PC-3 (cell line): ENCODE data around the gene SH3PXD2A. TPM values are rescaled to one million over a fixed set of nuclear protein-coding genes. Genes with fewer than 3 reads are reported as not detected.

Experiments
- ATAC-seq: fragments of 200-7000 bp; cut with Tn5 transposase; 2 replicates; pipeline ENCODE4 v1.9.1; 2020; ENCODE audit warnings: mild to moderate bottlenecking, moderate library complexity
- BruUV-seq: library from RNA; stranded (reverse); fragments of 400-500 nt; replicated peaks from 2 replicates; lab custom pipeline; 2021; lab: Mats Ljungman, UMichigan
- CTCF ChIA-PET: fragments of 300-600 bp; sonication (Branson Sonifier 250); formaldehyde crosslinking; loops from one replicate; lab custom pipeline; 2022; ENCODE audit warnings: antibody characterized with exemption; lab: Charles Lee
- POLR2A ChIA-PET: fragments of 300-600 bp; sonication (Branson Sonifier 250); formaldehyde crosslinking; loops from one replicate; lab custom pipeline; 2022; ENCODE audit warnings: antibody characterized with exemption; ENCODE audit not compliant: unreplicated experiment; lab: Charles Lee
- DNase-seq: peaks from one replicate; pipeline ENCODE4 v3.0.0-alpha.2; 2015
- H2AFZ ChIP-seq: fragments of 300-600 bp; sonication (generic); 2 replicates; pipeline ENCODE4 v1.6.0; 2016; ENCODE audit warnings: antibody characterized with exemption, low read length
- H3F3A ChIP-seq: fragments of 300-600 bp; sonication (generic); one replicate; pipeline ENCODE4 v1.6.0; 2017; ENCODE audit warnings: antibody characterized with exemption, low read length, control low read depth, mild to moderate bottlenecking; ENCODE audit not compliant: unreplicated experiment
- H3K27ac ChIP-seq: fragments of 300-600 bp; sonication (generic); 2 replicates; pipeline ENCODE4 v1.5.1; 2016; ENCODE audit warnings: mild to moderate bottlenecking, low read length
- H3K27me3 ChIP-seq: fragments of 300-600 bp; sonication (generic); 2 replicates; pipeline ENCODE4 v1.6.1; 2016; ENCODE audit warnings: low read length, mixed read lengths
- H3K36me3 ChIP-seq: fragments of 300-600 bp; sonication (generic); 2 replicates; pipeline ENCODE4 v1.6.1; 2016; ENCODE audit warnings: low read depth, mixed run types, low read length, mixed read lengths
- H3K4me1 ChIP-seq: fragments of 300-600 bp; sonication (generic); 2 replicates; pipeline ENCODE4 v1.5.1; 2016; ENCODE audit warnings: low read length; ENCODE audit not compliant: insufficient read depth
- H3K4me2 ChIP-seq: fragments of 300-600 bp; sonication (generic); 2 replicates; pipeline ENCODE4 v1.6.0; 2016; ENCODE audit warnings: low read length
- H3K4me3 ChIP-seq: fragments of 300-600 bp; sonication (generic); 2 replicates; pipeline ENCODE4 v1.5.1; 2016; ENCODE audit warnings: mild to moderate bottlenecking, low read length, mixed read lengths
- H3K79me2 ChIP-seq: fragments of 300-600 bp; sonication (generic); 2 replicates; pipeline ENCODE4 v1.6.1; 2017; ENCODE audit warnings: low read length, mixed read lengths
- H3K9ac ChIP-seq: fragments of 300-600 bp; sonication (generic); 2 replicates; pipeline ENCODE4 v1.6.0; 2016; ENCODE audit warnings: mild to moderate bottlenecking, low read length
- H3K9me2 ChIP-seq: fragments of 300-600 bp; sonication (generic); replicated peaks from 2 replicates; pipeline ENCODE4 v1.6.1; 2016; ENCODE audit warnings: mixed run types, low read length, mixed read lengths
- H3K9me3 ChIP-seq: fragments of 300-600 bp; sonication (generic); 2 replicates; pipeline ENCODE4 v1.6.1; 2016; ENCODE audit warnings: low read length, mixed read lengths
- H4K20me1 ChIP-seq: fragments of 300-600 bp; sonication (generic); 2 replicates; pipeline ENCODE4 v1.6.1; 2016; ENCODE audit warnings: low read length, mixed read lengths
- CTCF ChIP-seq: fragments of 300-600 bp; sonication (generic); conservative IDR thresholded peaks from 2 replicates; pipeline ENCODE4 v1.5.1; 2017; ENCODE audit warnings: antibody characterized with exemption, low read depth, mild to moderate bottlenecking, low read length
- EZH2 ChIP-seq: fragments of 300-600 bp; sonication (generic); IDR thresholded peaks from one replicate; pipeline ENCODE4 v1.6.1; 2017; ENCODE audit warnings: antibody characterized with exemption, mild to moderate bottlenecking, low read length; ENCODE audit not compliant: unreplicated experiment
- EZH2phosphoT487 ChIP-seq: fragments of 300-600 bp; sonication (generic); IDR thresholded peaks from 2 replicates; pipeline ENCODE4 v1.6.1; 2018; ENCODE audit warnings: mild to moderate bottlenecking, antibody characterized with exemption, low read length, borderline replicate concordance
- intact Hi-C: fragments of 100-400 bp; cut with micrococcal nuclease; formaldehyde crosslinking; loops from 2 replicates; pipeline ENCODE4 v1.9.0; 2023
- total RNA-seq: library from RNA; depleted of rRNA; stranded (reverse); fragments of >200 nt; gene quantifications from 2 replicates; pipeline ENCODE4 v1.2.3, GENCODE V29; 2014

Gene SH3PXD2A
- total RNA-seq, 1 experiment from 2014 or later = 3.4 TPM

GRCh38 chr10:103706762-103707161 is 148.6 kb downstream of the SH3PXD2A start:
- intact Hi-C loops = no loop called here
- H3K36me3 ChIP-seq = no peaks in the 10 kb centered on the region

GRCh38 chr10:103706047-103706446 is 149.3 kb downstream of the SH3PXD2A start:
- no peaks in the 10 kb centered on the region for H3K79me2 ChIP-seq
- intact Hi-C loops = no loop called here
- H2AFZ ChIP-seq = no peak overlapping the region
- H3K36me3 ChIP-seq = no peaks in the 10 kb centered on the region
- peaks cover 16% of the 10 kb centered on the region for H3K4me1 ChIP-seq
- no peak overlapping the region for H3K27ac ChIP-seq
- no peak overlapping the region for H3K4me3 ChIP-seq
- H3K9me2 ChIP-seq = no peaks in the 10 kb centered on the region
- no peaks in the 10 kb centered on the region for H4K20me1 ChIP-seq
- DNase-seq = no peak
- ChIA-PET CTCF (no interaction called here), POLR2A (no interaction called here)
- no peak overlapping the region for H3K9ac ChIP-seq
- no peaks in the 10 kb centered on the region for H3F3A ChIP-seq
- ATAC-seq = no peak
- no peak overlapping the region for H3K4me2 ChIP-seq
- no TSS peak for BruUV-seq
- H3K9me3 ChIP-seq = no peaks in the 10 kb centered on the region
- no peak for TF ChIP-seq CTCF
- no peak for TF ChIP-seq EZH2
- no peak for TF ChIP-seq EZH2phosphoT487
- no peaks in the 10 kb centered on the region for H3K27me3 ChIP-seq

More at GRCh38 chr10:103706762-103707161, 148.6 kb downstream of the SH3PXD2A start:
- TF ChIP-seq EZH2 (no peak), CTCF (no peak), EZH2phosphoT487 (no peak)
- Histone ChIP-seq H3K27me3 (no peaks in the 10 kb centered on the region), H3F3A (no peaks in the 10 kb centered on the region), H3K79me2 (no peaks in the 10 kb centered on the region), H2AFZ (no peak overlapping the region), H3K9me2 (no peaks in the 10 kb centered on the region), H3K4me1 (peaks cover 18% of the 10 kb centered on the region), H3K9ac (no peak overlapping the region), H3K27ac (no peak overlapping the region), H3K4me2 (no peak overlapping the region), H3K9me3 (no peaks in the 10 kb centered on the region), H4K20me1 (no peaks in the 10 kb centered on the region), H3K4me3 (no peak overlapping the region)
- CTCF ChIA-PET = no interaction called here
- POLR2A ChIA-PET = no interaction called here
- no TSS peak for BruUV-seq
- ATAC-seq (no peak), DNase-seq (no peak)

- Histone ChIP-seq H3K27ac (no peak overlapping the region), H3K79me2 (no peaks in the 10 kb centered on the region), H2AFZ (no peak overlapping the region)
These were observed 151.1 kb downstream of the SH3PXD2A start for GRCh38 chr10:103703941-103704919.

More at GRCh38 chr10:103703941-103704919, 151.1 kb downstream of the SH3PXD2A start:
- Histone ChIP-seq H4K20me1 (no peaks in the 10 kb centered on the region), H3K9ac (no peak overlapping the region), H3K9me2 (no peaks in the 10 kb centered on the region), H3F3A (no peaks in the 10 kb centered on the region), H3K9me3 (no peaks in the 10 kb centered on the region), H3K27me3 (no peaks in the 10 kb centered on the region), H3K4me3 (no peak overlapping the region), H3K4me2 (no peak overlapping the region), H3K36me3 (no peaks in the 10 kb centered on the region), H3K4me1 (peaks cover 5% of the 10 kb centered on the region)
- ChIA-PET POLR2A (no interaction called here), CTCF (no interaction called here)
- no peak for DNase-seq
- BruUV-seq = no TSS peak
- ATAC-seq = no peak
- TF ChIP-seq CTCF (no peak), EZH2 (no peak), EZH2phosphoT487 (no peak)
- intact Hi-C loops = no loop called here
